ENCODE data around the gene CNN2. TPM values are rescaled to one million over a fixed set of nuclear protein-coding genes. Genes with fewer than 3 reads are reported as not detected.

Gene CNN2
- total RNA-seq, 2 donors from 2014 or later: 426 to 469 TPM

DNA sequence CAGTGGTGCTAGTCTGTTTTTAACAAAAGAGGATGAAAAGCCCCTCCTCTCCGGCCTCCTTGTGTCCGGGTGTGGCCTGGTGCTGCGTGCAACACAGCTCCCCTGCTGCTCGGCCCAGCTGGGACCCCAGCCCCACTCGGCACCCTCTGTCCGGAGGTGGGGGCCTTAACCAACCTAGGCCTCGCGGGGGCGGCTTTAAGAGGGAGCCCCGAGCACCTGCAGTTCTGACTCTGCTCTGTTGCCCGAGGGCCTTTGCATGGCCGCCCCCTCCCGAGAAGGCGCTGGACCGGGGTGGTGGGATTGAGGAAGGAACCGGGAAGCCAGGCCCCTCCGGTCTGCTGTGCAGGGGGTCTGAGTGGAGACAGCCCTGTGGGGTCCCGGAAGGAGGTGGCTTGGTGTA lies 31.9 kb upstream of the CNN2 start:
- Histone ChIP-seq H3K4me1 (ENCODE audit: control insufficient read depth, insufficient read depth, low read length) (no peaks in the 10 kb centered on the region), H3K4me3 (ENCODE audit: low read length) (no peak overlapping the region), H3K9ac (ENCODE audit: extremely low read depth, low read length, poor library complexity, severe bottlenecking) (no peak overlapping the region), H3K36me3 (ENCODE audit: control insufficient read depth, insufficient read depth, low read length) (peaks cover 22% of the 10 kb centered on the region), H3K27me3 (ENCODE audit: control insufficient read depth, insufficient read depth, low read length, poor library complexity, severe bottlenecking) (peaks cover 33% of the 10 kb centered on the region), H3K9me3 (ENCODE audit: control insufficient read depth, low read length) (no peaks in the 10 kb centered on the region), H3K27ac (ENCODE audit: low read depth, low read length) (no peak overlapping the region)
- Mint-ChIP-seq H3K36me3 (ENCODE audit: low read depth) (peaks cover 12% of the 10 kb centered on the region), H3K9me3 (no peaks in the 10 kb centered on the region), H3K27ac (no peak overlapping the region), H3K4me1 (peaks cover 4% of the 10 kb centered on the region), H3K27me3 (ENCODE audit: insufficient read depth) (peaks cover 34% of the 10 kb centered on the region), H3K4me3 (no peak overlapping the region)
- DNase-seq: no peak
- TF ChIP-seq CTCF (conservative IDR thresholded peaks at IDR 0.05): no peak
- 96 to 97% methylated on average over 12 to 18 of the region's 18 CpGs for WGBS, 2 experiments (ENCODE audit: insufficient coverage in 1 of 2, insufficient read length in 1 of 2)

DNA sequence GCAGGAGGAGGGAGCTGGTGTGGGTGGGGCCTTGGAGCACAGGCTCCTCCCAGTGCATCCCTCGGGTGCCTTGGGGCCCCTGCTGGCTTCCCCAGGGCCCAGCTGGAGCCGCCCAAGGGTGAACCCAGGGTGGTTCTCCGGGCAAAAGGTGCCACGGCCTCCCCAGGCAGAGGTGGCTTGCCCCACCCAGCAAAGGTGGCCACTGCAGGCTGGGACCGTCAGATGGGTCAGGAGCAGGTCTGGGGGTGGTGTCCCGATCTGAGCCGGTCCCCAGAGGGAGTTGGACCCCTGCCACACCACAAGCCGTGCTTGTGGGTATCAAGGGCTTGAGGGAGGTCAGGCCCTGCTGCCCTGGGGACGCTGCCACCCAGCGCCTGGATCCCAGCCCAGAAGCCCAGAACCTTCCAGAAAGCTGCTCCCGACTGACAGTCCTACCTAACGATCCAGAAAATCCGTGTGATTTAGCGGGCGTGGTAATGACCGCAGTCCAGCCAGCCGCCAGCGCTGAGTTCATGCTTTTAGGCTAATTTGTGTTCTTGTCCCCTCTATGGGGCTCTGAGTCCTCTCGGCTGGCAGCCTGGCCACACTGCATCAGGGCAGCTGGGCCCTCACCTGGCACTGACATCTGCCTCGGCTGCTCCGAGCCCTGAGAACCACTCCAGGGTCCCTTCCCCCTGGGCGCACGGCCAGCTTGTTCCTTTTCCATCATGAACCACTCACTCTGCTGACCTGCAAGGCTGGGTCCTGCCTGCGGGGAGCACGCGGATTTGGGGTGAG lies 31.2 kb upstream of the CNN2 start:
- Histone ChIP-seq H3K27me3 (ENCODE audit: control insufficient read depth, insufficient read depth, low read length, poor library complexity, severe bottlenecking) (peaks cover 36% of the 10 kb centered on the region), H3K9ac (ENCODE audit: extremely low read depth, low read length, poor library complexity, severe bottlenecking) (no peak overlapping the region), H3K4me3 (ENCODE audit: low read length) (no peak overlapping the region), H3K36me3 (ENCODE audit: control insufficient read depth, insufficient read depth, low read length) (peaks cover 20% of the 10 kb centered on the region), H3K27ac (ENCODE audit: low read depth, low read length) (no peak overlapping the region), H3K4me1 (ENCODE audit: control insufficient read depth, insufficient read depth, low read length) (no peaks in the 10 kb centered on the region), H3K9me3 (ENCODE audit: control insufficient read depth, low read length) (no peaks in the 10 kb centered on the region)
- Mint-ChIP-seq H3K4me1 (peaks cover 4% of the 10 kb centered on the region), H3K4me3 (no peak overlapping the region), H3K36me3 (ENCODE audit: low read depth) (peaks cover 12% of the 10 kb centered on the region), H3K27ac (no peak overlapping the region), H3K9me3 (no peaks in the 10 kb centered on the region), H3K27me3 (ENCODE audit: insufficient read depth) (peaks cover 38% of the 10 kb centered on the region)
- DNase-seq: no peak
- 94 to 97% methylated on average over 15 to 26 of the region's 26 CpGs for WGBS, 2 experiments (ENCODE audit: insufficient coverage in 1 of 2, insufficient read length in 1 of 2)
- TF ChIP-seq CTCF (conservative IDR thresholded peaks at IDR 0.05): no peak

- WGBS, 2 experiments (ENCODE audit: insufficient coverage in 1 of 2, insufficient read length in 1 of 2): 61 to 77% methylated on average over 36 to 64 of the region's 64 CpGs
- peak overlapping the region; percentile 21 for H3K27ac Mint-ChIP-seq
- H3K4me3 Mint-ChIP-seq: peak overlapping the region; percentile 40
- peaks cover 43% of the 10 kb centered on the region for H3K27me3 ChIP-seq (ENCODE audit: control insufficient read depth, insufficient read depth, low read length, poor library complexity, severe bottlenecking)
- H3K36me3 Mint-ChIP-seq (ENCODE audit: low read depth): peaks cover 4% of the 10 kb centered on the region
- no peak overlapping the region for H3K9ac ChIP-seq (ENCODE audit: extremely low read depth, low read length, poor library complexity, severe bottlenecking)
- H3K4me1 Mint-ChIP-seq: peaks cover 4% of the 10 kb centered on the region
- H3K9me3 ChIP-seq (ENCODE audit: control insufficient read depth, low read length): no peaks in the 10 kb centered on the region
- peaks cover 44% of the 10 kb centered on the region for H3K27me3 Mint-ChIP-seq (ENCODE audit: insufficient read depth)
- no peaks in the 10 kb centered on the region for H3K9me3 Mint-ChIP-seq
- TF ChIP-seq CTCF (conservative IDR thresholded peaks at IDR 0.05): no peak
- no peak overlapping the region for H3K4me3 ChIP-seq (ENCODE audit: low read length)
- peaks cover 11% of the 10 kb centered on the region for H3K36me3 ChIP-seq (ENCODE audit: control insufficient read depth, insufficient read depth, low read length)
- DNase-seq: peak; percentile 74
- no peaks in the 10 kb centered on the region for H3K4me1 ChIP-seq (ENCODE audit: control insufficient read depth, insufficient read depth, low read length)
- H3K27ac ChIP-seq (ENCODE audit: low read depth, low read length): no peak overlapping the region
Observed at GRCh38 chr19:996051-996838, 30.2 kb upstream of the CNN2 start.
